HepG2 (cell line): ENCODE measurements around the gene MTR. TPM values are rescaled to one million over a fixed set of nuclear protein-coding genes. Genes with fewer than 3 reads are reported as not detected.

ENCODE experiments used
- ARNTL ChIP-seq: sonication (generic); formaldehyde crosslinking; IDR thresholded peaks from 2 replicates; pipeline ENCODE4 v1.4.0; 2020; ENCODE audit warnings: mild to moderate bottlenecking, missing genetic modification reagents
- DRAP1 ChIP-seq: IDR thresholded peaks from 2 replicates; pipeline ENCODE4 v1.6.1; 2016; ENCODE audit warnings: missing genetic modification reagents, missing compliant biosample characterization
- EP300 ChIP-seq, 3 experiments: sonication (generic) in 1 of 3; formaldehyde crosslinking in 1 of 3; IDR thresholded peaks; 2 replicates each; pipeline versions ENCODE4 v1.5.1 to v1.6.1; 2011 to 2020; ENCODE audit warnings: low read depth in 2 of 3, low read length in 2 of 3, borderline replicate concordance in 1 of 3, improper control_type of control experiment in 1 of 3, mild to moderate bottlenecking in 1 of 3, missing genetic modification reagents in 1 of 3, moderate library complexity in 1 of 3
- GABPA ChIP-seq, 2 experiments: IDR thresholded peaks; 2 replicates each; pipeline ENCODE4 v1.6.1; 2011 to 2016; ENCODE audit warnings: low read depth in 2 of 2, low read length in 1 of 2, missing biosample characterization in 1 of 2, missing genetic modification characterization in 1 of 2
- GATA4 ChIP-seq: sonication (generic); IDR thresholded peaks from 2 replicates; pipeline ENCODE4 v1.6.1; 2016; ENCODE audit warnings: antibody characterized with exemption, low read depth, borderline replicate concordance
- GPN1 ChIP-seq: sonication (generic); formaldehyde crosslinking; IDR thresholded peaks from 2 replicates; pipeline ENCODE4 v1.5.1; 2020; ENCODE audit warnings: missing genetic modification reagents, borderline replicate concordance
- HMG20B ChIP-seq: conservative IDR thresholded peaks from 2 replicates; pipeline ENCODE4 v1.6.1; 2016; ENCODE audit warnings: missing genetic modification reagents, missing compliant biosample characterization
- IKZF1 ChIP-seq: fragments of 450-650 bp; IDR thresholded peaks from 2 replicates; pipeline ENCODE4 v1.7.1; 2016
- IRF2 ChIP-seq: IDR thresholded peaks from 2 replicates; pipeline ENCODE4 v1.6.1; 2018; ENCODE audit warnings: missing genetic modification reagents, missing compliant biosample characterization
- MIXL1 ChIP-seq: IDR thresholded peaks from 2 replicates; pipeline ENCODE4 v1.6.1; 2016
- NPAS2 ChIP-seq: sonication (generic); formaldehyde crosslinking; IDR thresholded peaks from 2 replicates; pipeline ENCODE4 v1.8.0; 2022; ENCODE audit warnings: mild to moderate bottlenecking, missing genetic modification reagents, borderline replicate concordance
- NR2C2 ChIP-seq: sonication (generic); formaldehyde crosslinking; IDR thresholded peaks from 2 replicates; pipeline ENCODE4 v1.4.0; 2020; ENCODE audit warnings: missing genetic modification reagents, mild to moderate bottlenecking, moderate library complexity, borderline replicate concordance
- PATZ1 ChIP-seq: sonication (generic); formaldehyde crosslinking; IDR thresholded peaks from 2 replicates; pipeline ENCODE4 v1.4.0; 2020; ENCODE audit warnings: missing genetic modification reagents
- RXRB ChIP-seq: IDR thresholded peaks from 2 replicates; pipeline ENCODE4 v1.6.1; 2016; ENCODE audit warnings: borderline replicate concordance, missing genetic modification reagents, missing compliant biosample characterization
- SP140L ChIP-seq: sonication (generic); formaldehyde crosslinking; IDR thresholded peaks from 2 replicates; pipeline ENCODE4 v1.4.0; 2020; ENCODE audit warnings: missing genetic modification reagents, borderline replicate concordance
- TCF7L2 ChIP-seq: IDR thresholded peaks from 2 replicates; pipeline ENCODE4 v1.6.1; 2011; ENCODE audit warnings: mild to moderate bottlenecking, low read depth, low read length, moderate library complexity
- TEAD2 ChIP-seq: sonication (generic); formaldehyde crosslinking; IDR thresholded peaks from 2 replicates; pipeline ENCODE4 v1.9.0; 2021; ENCODE audit warnings: missing genetic modification reagents
- ZBTB37 ChIP-seq: sonication (generic); formaldehyde crosslinking; IDR thresholded peaks from 2 replicates; pipeline ENCODE4 v1.4.0; 2020; ENCODE audit warnings: mild to moderate bottlenecking, missing genetic modification reagents
- ZBTB7A ChIP-seq: sonication (generic); formaldehyde crosslinking; IDR thresholded peaks from 2 replicates; pipeline ENCODE4 v1.8.0; 2022; ENCODE audit warnings: mild to moderate bottlenecking, missing genetic modification reagents
- ZKSCAN8 ChIP-seq: IDR thresholded peaks from 2 replicates; pipeline ENCODE4 v1.6.1; 2016; ENCODE audit warnings: borderline replicate concordance, missing genetic modification reagents, missing compliant biosample characterization
- ZNF263 ChIP-seq: sonication (generic); formaldehyde crosslinking; IDR thresholded peaks from 2 replicates; pipeline ENCODE4 v1.4.0; 2020; ENCODE audit warnings: missing genetic modification reagents
- ZNF577 ChIP-seq: sonication (generic); formaldehyde crosslinking; IDR thresholded peaks from 2 replicates; pipeline ENCODE4 v1.4.0; 2020; ENCODE audit warnings: mild to moderate bottlenecking, low read depth, missing genetic modification reagents, borderline replicate concordance
- ZNF589 ChIP-seq: sonication (generic); formaldehyde crosslinking; conservative IDR thresholded peaks from 2 replicates; pipeline ENCODE4 v1.8.0; 2022; ENCODE audit warnings: mild to moderate bottlenecking, moderate library complexity, missing genetic modification reagents
- ZNF75D ChIP-seq: sonication (generic); formaldehyde crosslinking; IDR thresholded peaks from 2 replicates; pipeline ENCODE4 v1.8.1; 2023; ENCODE audit warnings: missing genetic modification reagents, mild to moderate bottlenecking, borderline replicate concordance
- ZNF883 ChIP-seq: sonication (generic); formaldehyde crosslinking; IDR thresholded peaks from 2 replicates; pipeline ENCODE4 v1.5.1; 2020; ENCODE audit warnings: mild to moderate bottlenecking, missing genetic modification reagents; ENCODE audit errors: not compliant biosample characterization
- ZSCAN31 ChIP-seq: sonication (generic); formaldehyde crosslinking; IDR thresholded peaks from 2 replicates; pipeline ENCODE4 v1.5.0; 2020; ENCODE audit warnings: low read depth, mild to moderate bottlenecking, missing genetic modification reagents
- ZZZ3 ChIP-seq: sonication (generic); formaldehyde crosslinking; IDR thresholded peaks from 2 replicates; pipeline ENCODE4 v1.4.0; 2020; ENCODE audit warnings: missing genetic modification reagents, mild to moderate bottlenecking, borderline replicate concordance
- polyA plus RNA-seq, 8 experiments: library from polyadenylated mRNA; depleted of rRNA in 3 of 8; stranded (reverse) in 7 of 8; unstranded in 1 of 8; fragments of >200 nt; fragmentation: Illumina TruSeq in 4 of 8; extraction: Trizol in 4 of 8; gene quantifications; 2 replicates each; pipeline versions ENCODE4 v1.2.1 to v1.2.3, GENCODE V29; 2011 to 2016; ENCODE audit warnings: low read depth in 4 of 8, missing spikeins in 1 of 8, mixed read lengths in 1 of 8; ENCODE audit not compliant: insufficient read depth in 1 of 8
- total RNA-seq, 5 experiments: library from RNA; depleted of rRNA; stranded (reverse); fragments of >200 nt; fragmentation: Illumina TruSeq; extraction: Trizol; gene quantifications; 2 replicates each; pipeline ENCODE4 v1.2.3, GENCODE V29; 2016; ENCODE audit warnings: low read depth in 1 of 5

MTR gene
- total and polyA plus RNA-seq, 2 of the 13 experiments (the other 11 are each of a cell fraction or from before 2014, with no cell fraction given), result 16.3 to 36.1 TPM

- peak; percentile 29; the same call in 1 of the 2 replicates for TF ChIP-seq IRF2 (CRISPR knock-in tag)
- TF ChIP-seq MIXL1 (CRISPR knock-in tag), result 0 out of 2 replicates have a peak, but pooled peaks have one; percentile 44
- TF ChIP-seq DRAP1 (CRISPR knock-in tag), result no peak
- no peak for TF ChIP-seq ZKSCAN8 (CRISPR knock-in tag)
- TF ChIP-seq ZNF883 (CRISPR knock-in tag), result no peak
- TF ChIP-seq PATZ1 (CRISPR knock-in tag), result no peak
- peak; percentile 51 to 87; a peak in 3 of 4 replicates for TF ChIP-seq EP300 (IDR thresholded peaks at IDR 0.05; ENCODE audit: low read depth in 2 of 2, low read length in 2 of 2)
- peak; percentile 81 for TF ChIP-seq EP300 (CRISPR knock-in tag; IDR thresholded peaks at IDR 0.05; ENCODE audit: borderline replicate concordance)
- TF ChIP-seq ZSCAN31 (CRISPR knock-in tag), result no peak
- no peak for TF ChIP-seq TEAD2 (CRISPR knock-in tag)
- TF ChIP-seq GABPA (IDR thresholded peaks at IDR 0.05; ENCODE audit: low read depth, low read length), result no peak
- TF ChIP-seq GABPA (CRISPR knock-in tag; IDR thresholded peaks at IDR 0.05; ENCODE audit: low read depth), result no peak
- no peak for TF ChIP-seq ZNF75D
- TF ChIP-seq ZBTB37 (CRISPR knock-in tag), result no peak
- TF ChIP-seq RXRB (CRISPR knock-in tag), result peak; percentile 58
- TF ChIP-seq SP140L, result no peak
- TF ChIP-seq HMG20B, result peak; percentile 68
- TF ChIP-seq ZNF263, result no peak
- no peak for TF ChIP-seq GPN1 (CRISPR knock-in tag)
- TF ChIP-seq ZNF577 (CRISPR knock-in tag), result no peak
- TF ChIP-seq ZNF589 (CRISPR knock-in tag), result no peak
- TF ChIP-seq GATA4, result peak; percentile 64; the same call in 1 of the 2 replicates
- TF ChIP-seq TCF7L2, result peak; percentile 23; the same call in 1 of the 2 replicates
- TF ChIP-seq ZBTB7A (CRISPR knock-in tag), result no peak
- TF ChIP-seq ZZZ3, result no peak
- no peak for TF ChIP-seq IKZF1
- TF ChIP-seq ARNTL (CRISPR knock-in tag), result no peak
- peak; percentile 56; the same call in 1 of the 2 replicates for TF ChIP-seq NR2C2 (CRISPR knock-in tag)
- TF ChIP-seq NPAS2 (CRISPR knock-in tag), result no peak
These were observed 110.0 kb downstream of the MTR start (continued) for GRCh38 chr1:236904892-236905741.
